Measurements from ENCODE around the gene OXSR1. TPM values are rescaled to one million over a fixed set of nuclear protein-coding genes. Genes with fewer than 3 reads are reported as not detected.

OXSR1 gene
- total and polyA plus RNA-seq, 12 donors: 13.7 to 38.4 (median 31.2) TPM

DNA sequence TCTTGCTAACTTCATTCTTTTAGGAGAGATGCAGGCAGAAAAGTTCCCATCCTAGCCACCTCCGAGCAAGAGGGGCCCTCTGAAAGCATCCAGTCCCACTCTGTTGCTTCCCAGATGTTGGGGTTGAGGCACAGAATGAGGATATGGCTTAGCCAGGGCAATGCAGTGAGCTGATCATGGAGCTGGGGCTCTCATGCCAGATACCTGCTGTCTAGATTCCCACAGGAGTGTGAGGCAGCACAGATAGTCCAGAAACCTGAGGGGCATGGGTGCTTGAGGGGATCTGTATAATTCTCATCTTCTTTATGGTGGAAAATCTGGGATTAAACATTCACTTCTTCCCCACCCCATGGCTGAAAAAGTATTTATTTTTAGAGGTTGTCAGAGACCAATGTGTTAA is 101.5 kb downstream of the OXSR1 start:
- H3K36me3 ChIP-seq: no peaks in the 10 kb centered on the region
- H3K27me3 ChIP-seq: no peaks in the 10 kb centered on the region
- no peak overlapping the region for H3K4me3 ChIP-seq
- peaks cover 0 to 17% (median 13%) of the 10 kb centered on the region in 9 donors for H3K4me1 ChIP-seq
- ATAC-seq (no peak), DNase-seq (no peak)
- H3K27ac ChIP-seq: no peak overlapping the region
- TF ChIP-seq, protein P1, sequence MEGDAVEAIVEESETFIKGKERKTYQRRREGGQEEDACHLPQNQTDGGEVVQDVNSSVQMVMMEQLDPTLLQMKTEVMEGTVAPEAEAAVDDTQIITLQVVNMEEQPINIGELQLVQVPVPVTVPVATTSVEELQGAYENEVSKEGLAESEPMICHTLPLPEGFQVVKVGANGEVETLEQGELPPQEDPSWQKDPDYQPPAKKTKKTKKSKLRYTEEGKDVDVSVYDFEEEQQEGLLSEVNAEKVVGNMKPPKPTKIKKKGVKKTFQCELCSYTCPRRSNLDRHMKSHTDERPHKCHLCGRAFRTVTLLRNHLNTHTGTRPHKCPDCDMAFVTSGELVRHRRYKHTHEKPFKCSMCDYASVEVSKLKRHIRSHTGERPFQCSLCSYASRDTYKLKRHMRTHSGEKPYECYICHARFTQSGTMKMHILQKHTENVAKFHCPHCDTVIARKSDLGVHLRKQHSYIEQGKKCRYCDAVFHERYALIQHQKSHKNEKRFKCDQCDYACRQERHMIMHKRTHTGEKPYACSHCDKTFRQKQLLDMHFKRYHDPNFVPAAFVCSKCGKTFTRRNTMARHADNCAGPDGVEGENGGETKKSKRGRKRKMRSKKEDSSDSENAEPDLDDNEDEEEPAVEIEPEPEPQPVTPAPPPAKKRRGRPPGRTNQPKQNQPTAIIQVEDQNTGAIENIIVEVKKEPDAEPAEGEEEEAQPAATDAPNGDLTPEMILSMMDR (IDR thresholded peaks at IDR 0.05): no peak
- intact Hi-C loops (cut with DNase I): no loop called here
- H3K9me3 ChIP-seq: no peaks in the 10 kb centered on the region
- 91 to 96% methylated on average over 1 of the region's 1 CpG for WGBS, 2 donors

DNA sequence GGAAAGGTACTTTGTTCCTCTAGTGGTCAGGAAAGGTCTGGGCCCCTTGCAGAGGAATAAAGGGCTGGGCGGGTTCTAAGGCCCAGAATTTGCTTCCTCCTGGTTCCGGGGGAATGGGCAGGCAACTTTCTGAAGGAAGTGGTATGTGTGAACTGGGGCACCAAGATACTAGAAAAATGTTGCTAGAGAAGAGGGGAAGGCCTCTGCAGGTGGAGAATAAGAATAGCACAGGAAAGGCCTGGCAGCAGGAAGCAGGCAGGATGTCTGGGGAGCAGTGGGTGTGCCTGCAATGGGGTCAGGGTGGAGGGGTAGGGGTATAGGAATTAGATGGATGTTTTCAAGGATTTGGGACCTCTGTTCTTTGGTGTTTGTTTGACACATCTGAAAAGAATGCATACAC is 102.3 kb downstream of the OXSR1 start:
- Histone ChIP-seq H3K27ac (no peak overlapping the region), H3K4me3 (no peak overlapping the region), H3K27me3 (no peaks in the 10 kb centered on the region), H3K9me3 (no peaks in the 10 kb centered on the region), H3K4me1 (peaks cover 0 to 17% (median 13%) of the 10 kb centered on the region in 9 donors), H3K36me3 (no peaks in the 10 kb centered on the region)
- WGBS, 2 donors: 72% methylated on average over 2 of the region's 2 CpGs
- TF ChIP-seq, protein P1 (IDR thresholded peaks at IDR 0.05): no peak
- DNase-seq (no peak), ATAC-seq (no peak)
- intact Hi-C loops (cut with DNase I): no loop called here

DNA sequence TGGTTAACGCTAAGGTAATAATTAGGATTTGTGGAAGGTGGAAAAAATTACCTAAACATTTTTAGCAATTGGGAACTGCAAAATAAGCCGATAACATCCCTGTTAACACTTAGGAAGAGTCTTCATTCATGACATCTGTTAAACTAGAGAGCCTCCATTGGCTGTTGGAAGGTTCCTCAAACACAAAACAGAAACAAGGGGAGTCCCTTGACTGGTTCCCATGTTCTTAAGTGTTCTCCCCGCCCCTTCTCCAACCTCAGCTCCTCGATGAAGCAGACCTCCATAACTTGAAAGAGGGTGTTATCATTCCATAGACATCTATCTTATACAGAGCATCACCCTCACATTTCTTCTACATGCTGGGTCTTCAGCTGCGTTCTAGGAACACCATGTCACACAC is 102.8 kb downstream of the OXSR1 start:
- intact Hi-C loops (cut with DNase I): no loop called here
- TF ChIP-seq, protein P1 (IDR thresholded peaks at IDR 0.05): no peak
- DNase-seq: no peak
- ATAC-seq: no peak
- Histone ChIP-seq H3K27me3 (no peaks in the 10 kb centered on the region), H3K4me1 (peaks cover 0 to 17% (median 13%) of the 10 kb centered on the region in 9 donors), H3K9me3 (no peaks in the 10 kb centered on the region), H3K4me3 (peak overlapping the region in 1 of 10 donors; percentile 12), H3K36me3 (no peaks in the 10 kb centered on the region), H3K27ac (peak overlapping the region in 1 of 10 donors; percentile 47)
- 81 to 85% methylated on average over 5 of the region's 5 CpGs for WGBS, 2 donors

DNA sequence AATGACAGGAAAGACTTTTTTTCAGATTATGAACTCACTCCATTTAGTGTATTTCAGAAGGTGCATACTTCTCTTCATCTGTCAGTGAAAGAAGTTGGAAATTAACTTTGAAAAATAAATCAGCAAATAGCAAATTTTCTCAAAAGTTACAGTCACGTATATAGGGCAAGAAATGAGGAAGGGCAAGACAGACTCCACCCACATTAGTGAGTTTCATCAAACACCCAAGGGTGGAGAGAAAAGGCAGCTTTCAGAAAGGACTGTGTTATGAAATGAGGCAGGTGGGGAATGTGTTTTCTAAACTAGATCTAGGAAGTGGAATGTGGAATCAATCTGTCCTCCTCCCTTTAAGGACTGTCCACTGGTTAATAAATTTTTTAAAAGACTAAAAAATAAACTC is 103.2 kb downstream of the OXSR1 start:
- WGBS, 2 donors: 81 to 83% methylated on average over 1 of the region's 1 CpG
- DNase-seq (no peak), ATAC-seq (no peak)
- intact Hi-C loops (cut with DNase I): no loop called here
- peak overlapping the region in 1 of 10 donors; percentile 47 for H3K27ac ChIP-seq
- no peaks in the 10 kb centered on the region for H3K9me3 ChIP-seq
- peaks cover 0 to 17% (median 13%) of the 10 kb centered on the region in 9 donors for H3K4me1 ChIP-seq
- peak overlapping the region in 1 of 10 donors; percentile 12 for H3K4me3 ChIP-seq
- H3K27me3 ChIP-seq: no peaks in the 10 kb centered on the region
- no peaks in the 10 kb centered on the region for H3K36me3 ChIP-seq
- TF ChIP-seq, protein P1 (IDR thresholded peaks at IDR 0.05): no peak
